Endothelial cell of umbilical vein (primary cell): ENCODE results near the gene MCTP1. TPM values are rescaled to one million over a fixed set of nuclear protein-coding genes. Genes with fewer than 3 reads are reported as not detected.

ENCODE experiments used
- BruUV-seq: library from RNA; stranded (reverse); fragments of 400-500 nt; replicated peaks from 2 replicates; lab custom pipeline; 2021; lab: Mats Ljungman, UMichigan
- CTCF ChIA-PET: fragments of 300-600, 350-600 bp; sonication (Branson Sonifier 250); formaldehyde crosslinking; loops from one replicate; lab custom pipeline; 2021; ENCODE audit warnings: antibody characterized with exemption, inconsistent platforms; lab: Charles Lee
- POLR2A ChIA-PET: fragments of 300-600, 350-600 bp; sonication (Branson Sonifier 250); formaldehyde crosslinking; loops from one replicate; lab custom pipeline; 2021; ENCODE audit warnings: antibody characterized with exemption, inconsistent platforms; lab: Charles Lee
- DNase-seq: peaks from one replicate; pipeline ENCODE4 v3.0.0-alpha.2; 2011; ENCODE audit warnings: low read depth, low spot score
- FAIRE-seq: peaks from 2 replicates; lab custom pipeline; 2011; peaks lifted over from hg19 to GRCh38; lab: Jason Lieb, UNC
- H2AFZ ChIP-seq: 2 replicates; pipeline ENCODE4 v1.6.0; 2012; ENCODE audit warnings: low read depth, low read length, control low read depth, inconsistent platforms
- H3K27ac ChIP-seq: 2 replicates; pipeline ENCODE4 v1.5.1; 2011; ENCODE audit warnings: low read depth, mild to moderate bottlenecking, control low read depth, low read length, moderate library complexity; ENCODE audit not compliant: insufficient read depth
- H3K27me3 ChIP-seq, 2 experiments: 2 replicates each; pipeline versions ENCODE4 v1.6.0 to v1.6.1; 2011; ENCODE audit warnings: low read length in 2 of 2, mixed read lengths in 1 of 2; ENCODE audit not compliant: control insufficient read depth in 2 of 2, insufficient read depth in 2 of 2
- H3K36me3 ChIP-seq, 2 experiments: 2 replicates in 1 of 2; 3 replicates in 1 of 2; pipeline ENCODE4 v1.5.1; 2011; ENCODE audit warnings: low read length in 2 of 2, mild to moderate bottlenecking in 1 of 2, moderate library complexity in 1 of 2; ENCODE audit not compliant: control insufficient read depth in 2 of 2, insufficient read depth in 2 of 2; ENCODE audit errors: extremely low read depth in 1 of 2
- H3K4me1 ChIP-seq: 3 replicates; pipeline ENCODE4 v1.5.1; 2011; ENCODE audit warnings: mild to moderate bottlenecking, low read length; ENCODE audit not compliant: control insufficient read depth, insufficient read depth; ENCODE audit errors: extremely low read depth
- H3K4me2 ChIP-seq: 2 replicates; pipeline ENCODE4 v1.6.1; 2011; ENCODE audit warnings: low read length, control low read depth, mixed read lengths; ENCODE audit not compliant: insufficient read depth
- H3K4me3 ChIP-seq, 3 experiments: fragments of 200-600 bp in 1 of 3; sonication (generic), shearing (Covaris generic) in 1 of 3; replicated peaks in 1 of 3; 2 replicates each; pipeline ENCODE4 v1.5.1; 2011 to 2016; ENCODE audit warnings: control low read depth in 3 of 3, low read length in 3 of 3, mild to moderate bottlenecking in 2 of 3, inconsistent platforms in 1 of 3, low read depth in 1 of 3, moderate library complexity in 1 of 3; ENCODE audit not compliant: insufficient read depth in 1 of 3
- H3K79me2 ChIP-seq: 2 replicates; pipeline ENCODE4 v1.6.0; 2012; ENCODE audit warnings: low read length, inconsistent platforms; ENCODE audit not compliant: control insufficient read depth, insufficient read depth
- H3K9ac ChIP-seq: replicated peaks from 2 replicates; pipeline ENCODE3; 2011; ENCODE audit warnings: low read length, control low read depth; ENCODE audit not compliant: insufficient read depth; ENCODE audit errors: extremely low read depth
- H3K9me1 ChIP-seq: replicated peaks from 3 replicates; pipeline ENCODE4 v1.6.0; 2011; ENCODE audit warnings: mild to moderate bottlenecking, low read length; ENCODE audit not compliant: control insufficient read depth, insufficient read depth; ENCODE audit errors: extremely low read depth
- H3K9me3 ChIP-seq: replicated peaks from 2 replicates; pipeline ENCODE4 v1.5.1; 2012; ENCODE audit warnings: low read length, inconsistent platforms; ENCODE audit not compliant: control insufficient read depth, insufficient read depth
- H4K20me1 ChIP-seq: replicated peaks from 2 replicates; pipeline ENCODE3; 2011; ENCODE audit warnings: mild to moderate bottlenecking, low read length; ENCODE audit not compliant: control insufficient read depth, insufficient read depth; ENCODE audit errors: extremely low read depth
- EZH2 ChIP-seq: IDR thresholded peaks from 2 replicates; pipeline ENCODE4 v1.6.1; 2012; ENCODE audit warnings: borderline replicate concordance, low read depth, mild to moderate bottlenecking, moderate library complexity, low read length, inconsistent platforms; ENCODE audit not compliant: severe bottlenecking
- FOS ChIP-seq: IDR thresholded peaks from 2 replicates; pipeline ENCODE4 v1.6.1; 2011; ENCODE audit warnings: mild to moderate bottlenecking, low read length, moderate library complexity, borderline replicate concordance; ENCODE audit not compliant: insufficient read depth
- GATA2 ChIP-seq: IDR thresholded peaks from 2 replicates; pipeline ENCODE4 v1.7.0; 2011; ENCODE audit warnings: low read depth, mild to moderate bottlenecking, moderate library complexity, mixed read lengths, low read length; ENCODE audit not compliant: insufficient read length, insufficient read depth
- JUN ChIP-seq: IDR thresholded peaks from 2 replicates; pipeline ENCODE4 v1.6.1; 2011; ENCODE audit warnings: borderline replicate concordance, low read depth; ENCODE audit not compliant: insufficient read length, insufficient read depth
- MYC ChIP-seq: IDR thresholded peaks from one replicate; pipeline ENCODE4 v1.6.1; 2011; ENCODE audit warnings: mild to moderate bottlenecking, low read depth, low read length
- POLR2A ChIP-seq: IDR thresholded peaks from 2 replicates; pipeline ENCODE4 v1.6.1; 2012; ENCODE audit warnings: low read depth, mild to moderate bottlenecking, control low read depth, low read length
- POLR2AphosphoS5 ChIP-seq: IDR thresholded peaks from 2 replicates; pipeline ENCODE4 v1.6.1; 2012; ENCODE audit warnings: low read depth, mild to moderate bottlenecking, control low read depth, low read length, moderate library complexity; ENCODE audit not compliant: insufficient read depth
- dilution Hi-C: fragments of 300-500 bp; cut with MboI; formaldehyde crosslinking; loops from one replicate; pipeline ENCODE4 v1.15.0; 2019; ENCODE audit warnings: low sequenced_read_pairs; ENCODE audit not compliant: extremely low pct_ligation_motif_present
- intact Hi-C: fragments of 100-400 bp; cut with micrococcal nuclease; formaldehyde crosslinking; loops from one replicate; pipeline ENCODE4 v1.10.0; 2022
- polyA plus RNA-seq, 4 experiments: library from polyadenylated mRNA; depleted of rRNA in 3 of 4; stranded (reverse) in 3 of 4; unstranded in 1 of 4; fragments of >200 nt; gene quantifications; 2 replicates each; pipeline versions ENCODE4 v1.2.1 to v1.2.3, GENCODE V29; 2011 to 2012; ENCODE audit warnings: missing spikeins in 1 of 4
- total RNA-seq: library from RNA; stranded (reverse); gene quantifications from 2 replicates; pipeline ENCODE4 v1.2.3, GENCODE V29; 2021
- TF ChIP-seq, protein P1 (sequence below): IDR thresholded peaks from 2 replicates; pipeline ENCODE4 v1.6.1; 2011; ENCODE audit not compliant: insufficient read depth, insufficient read length
- TF ChIP-seq, protein P2 (sequence below), 2 donors: IDR thresholded peaks; 1 replicate in 1 of 2; 2 replicates in 1 of 2; pipeline ENCODE4 v1.5.1; 2011; ENCODE audit warnings: low read length in 2 of 2, mild to moderate bottlenecking in 2 of 2, moderate library complexity in 2 of 2, control low read depth in 1 of 2, inconsistent platforms in 1 of 2, low read depth in 1 of 2; ENCODE audit not compliant: insufficient read depth in 1 of 2; ENCODE audit errors: extremely low read depth in 1 of 2

Gene MCTP1
- total and polyA plus RNA-seq, 2 donors (not counting 3 experiments of a cell fraction or from before 2014, with no cell fraction given) = 79.3 to 203 TPM

DNA sequence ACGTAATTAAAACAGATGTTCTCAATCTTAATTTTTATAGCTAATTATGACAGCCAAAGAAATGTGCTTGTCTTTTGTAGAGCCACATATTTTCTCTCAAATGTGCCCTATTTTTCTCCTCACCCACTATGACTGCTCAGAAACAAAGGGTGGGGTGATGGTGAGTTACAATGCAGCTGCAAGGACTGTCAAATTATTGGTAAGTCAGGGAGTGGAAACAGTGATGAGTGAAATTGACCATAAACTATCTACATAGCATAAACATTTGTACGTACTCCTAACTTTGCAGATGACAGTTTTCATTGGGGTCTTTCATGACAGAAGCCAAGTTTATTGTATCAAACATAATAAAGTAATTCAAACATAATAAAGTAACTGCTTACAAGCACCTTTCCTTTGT is 215.9 kb downstream of the MCTP1 start:
- CTCF ChIA-PET = interaction anchor here (0.7 to 1.8 kb wide), 4 partner anchors 13 to 147 kb away, joined by 3 to 5 read pairs (median 4); no protein-coding TSS in a partner anchor
- BruUV-seq = no TSS peak
- Histone ChIP-seq H3K9ac (no peak overlapping the region), H4K20me1 (peaks cover 13% of the 10 kb centered on the region), H3K36me3 (peaks cover 7 to 9% of the 10 kb centered on the region in 2 experiments), H3K4me1 (peaks cover 8% of the 10 kb centered on the region), H3K27ac (no peak overlapping the region), H3K4me3 (no peak overlapping the region), H3K9me3 (no peaks in the 10 kb centered on the region), H3K4me2 (no peak overlapping the region), H2AFZ (no peak overlapping the region), H3K9me1 (no peaks in the 10 kb centered on the region), H3K27me3 (no peaks in the 10 kb centered on the region), H3K79me2 (peaks cover 72% of the 10 kb centered on the region)
- TF ChIP-seq GATA2 (no peak), POLR2A (no peak), FOS (no peak), EZH2 (no peak), POLR2AphosphoS5 (no peak), MYC (no peak), JUN (no peak)
- TF ChIP-seq, protein P1, sequence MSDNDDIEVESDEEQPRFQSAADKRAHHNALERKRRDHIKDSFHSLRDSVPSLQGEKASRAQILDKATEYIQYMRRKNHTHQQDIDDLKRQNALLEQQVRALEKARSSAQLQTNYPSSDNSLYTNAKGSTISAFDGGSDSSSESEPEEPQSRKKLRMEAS = no peak
- TF ChIP-seq, protein P2, sequence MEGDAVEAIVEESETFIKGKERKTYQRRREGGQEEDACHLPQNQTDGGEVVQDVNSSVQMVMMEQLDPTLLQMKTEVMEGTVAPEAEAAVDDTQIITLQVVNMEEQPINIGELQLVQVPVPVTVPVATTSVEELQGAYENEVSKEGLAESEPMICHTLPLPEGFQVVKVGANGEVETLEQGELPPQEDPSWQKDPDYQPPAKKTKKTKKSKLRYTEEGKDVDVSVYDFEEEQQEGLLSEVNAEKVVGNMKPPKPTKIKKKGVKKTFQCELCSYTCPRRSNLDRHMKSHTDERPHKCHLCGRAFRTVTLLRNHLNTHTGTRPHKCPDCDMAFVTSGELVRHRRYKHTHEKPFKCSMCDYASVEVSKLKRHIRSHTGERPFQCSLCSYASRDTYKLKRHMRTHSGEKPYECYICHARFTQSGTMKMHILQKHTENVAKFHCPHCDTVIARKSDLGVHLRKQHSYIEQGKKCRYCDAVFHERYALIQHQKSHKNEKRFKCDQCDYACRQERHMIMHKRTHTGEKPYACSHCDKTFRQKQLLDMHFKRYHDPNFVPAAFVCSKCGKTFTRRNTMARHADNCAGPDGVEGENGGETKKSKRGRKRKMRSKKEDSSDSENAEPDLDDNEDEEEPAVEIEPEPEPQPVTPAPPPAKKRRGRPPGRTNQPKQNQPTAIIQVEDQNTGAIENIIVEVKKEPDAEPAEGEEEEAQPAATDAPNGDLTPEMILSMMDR (IDR thresholded peaks at IDR 0.05; ENCODE audit: extremely low read depth in 1 of 2, insufficient read depth in 1 of 2, low read depth in 1 of 2, low read length in 2 of 2) = no peak
- POLR2A ChIA-PET = no interaction called here
- dilution Hi-C loops = no loop called here
- FAIRE-seq (no peak), DNase-seq (no peak)
- intact Hi-C loops = no loop called here
